Ascending aorta (tissue), 2 donors: ENCODE data around the gene PDE4B. TPM values are rescaled to one million over a fixed set of nuclear protein-coding genes. Genes with fewer than 3 reads are reported as not detected.
A peak's percentile ranks its signal among the peaks of the same experiment; 100 is the strongest.
"Not testable (repeated sequence)": the region's sequence is repeated elsewhere in the genome, so short reads cannot be mapped to it uniquely, and the experiment has no call there.

Source experiments
- DNase-seq, 2 donors: peaks; one replicate each; pipeline ENCODE4 v3.0.0-alpha.2; 2019; ENCODE audit warnings: low spot score in 2 of 2
- H3K27ac ChIP-seq, 2 donors: fragments of 200-600 bp; sonication (generic); one replicate each; pipeline ENCODE4 v1.5.1; 2016 to 2017; ENCODE audit warnings: mild to moderate bottlenecking in 1 of 2
- H3K27me3 ChIP-seq: fragments of 200-600 bp; sonication (generic); one replicate; pipeline ENCODE4 v1.5.1; 2017
- H3K36me3 ChIP-seq, 2 donors: fragments of 200-600 bp; sonication (generic); one replicate each; pipeline ENCODE4 v1.5.1; 2016
- H3K4me1 ChIP-seq, 2 donors: fragments of 200-600 bp; sonication (generic); one replicate each; pipeline ENCODE4 v1.5.1; 2016 to 2017; ENCODE audit warnings: mild to moderate bottlenecking in 1 of 2
- H3K4me3 ChIP-seq, 2 donors: fragments of 200-600 bp; sonication (generic); one replicate each; pipeline ENCODE4 v1.5.1; 2016 to 2017; ENCODE audit warnings: mild to moderate bottlenecking in 1 of 2
- H3K9me3 ChIP-seq, 2 donors: fragments of 200-600 bp; sonication (generic); one replicate each; pipeline ENCODE4 v1.5.1; 2016
- intact Hi-C: fragments of 100-400 bp; cut with DNase I; formaldehyde crosslinking; loops from one replicate; pipeline ENCODE4 v1.15.1; 2023
- total RNA-seq: library from RNA; depleted of rRNA; stranded (reverse); fragments of >200 nt; gene quantifications from one replicate; pipeline ENCODE4 v1.1.0, GENCODE V29; 2016
- TF ChIP-seq, protein P1 (sequence below), 3 experiments: fragments of 200-600 bp in 2 of 3; fragments of 450-650 bp in 1 of 3; sonication (generic) in 2 of 3; IDR thresholded peaks; one replicate each; pipeline ENCODE4 v1.5.1; 2016 to 2019; ENCODE audit warnings: antibody characterized with exemption in 3 of 3, mild to moderate bottlenecking in 1 of 3, moderate library complexity in 1 of 3

The PDE4B gene
- total RNA-seq, 1 donor from 2014 or later, result 4.5 TPM

DNA sequence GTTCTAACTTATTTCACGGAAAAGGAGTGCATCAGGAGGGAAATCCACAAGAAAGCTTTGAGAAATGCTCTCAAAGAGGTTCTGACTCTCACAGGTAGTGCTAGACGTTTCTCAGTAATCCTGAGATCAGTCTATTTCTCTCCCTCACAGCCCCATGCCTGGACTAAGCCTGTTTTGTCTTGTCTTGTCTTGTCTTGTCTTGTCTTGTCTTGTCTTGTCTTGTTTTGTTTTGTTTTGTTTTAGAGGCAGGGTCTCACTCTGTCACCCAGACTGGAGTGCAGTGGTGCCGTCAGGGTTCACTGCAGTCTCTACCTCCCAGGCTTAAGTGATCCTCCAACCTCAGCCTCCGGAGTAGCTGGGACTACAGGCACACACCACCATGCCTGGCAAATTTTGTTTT lies 608.0 kb downstream of the PDE4B start:
- DNase-seq, result no peak
- no peaks in the 10 kb centered on the region for H3K9me3 ChIP-seq
- no peak overlapping the region for H3K27ac ChIP-seq
- TF ChIP-seq, protein P1, sequence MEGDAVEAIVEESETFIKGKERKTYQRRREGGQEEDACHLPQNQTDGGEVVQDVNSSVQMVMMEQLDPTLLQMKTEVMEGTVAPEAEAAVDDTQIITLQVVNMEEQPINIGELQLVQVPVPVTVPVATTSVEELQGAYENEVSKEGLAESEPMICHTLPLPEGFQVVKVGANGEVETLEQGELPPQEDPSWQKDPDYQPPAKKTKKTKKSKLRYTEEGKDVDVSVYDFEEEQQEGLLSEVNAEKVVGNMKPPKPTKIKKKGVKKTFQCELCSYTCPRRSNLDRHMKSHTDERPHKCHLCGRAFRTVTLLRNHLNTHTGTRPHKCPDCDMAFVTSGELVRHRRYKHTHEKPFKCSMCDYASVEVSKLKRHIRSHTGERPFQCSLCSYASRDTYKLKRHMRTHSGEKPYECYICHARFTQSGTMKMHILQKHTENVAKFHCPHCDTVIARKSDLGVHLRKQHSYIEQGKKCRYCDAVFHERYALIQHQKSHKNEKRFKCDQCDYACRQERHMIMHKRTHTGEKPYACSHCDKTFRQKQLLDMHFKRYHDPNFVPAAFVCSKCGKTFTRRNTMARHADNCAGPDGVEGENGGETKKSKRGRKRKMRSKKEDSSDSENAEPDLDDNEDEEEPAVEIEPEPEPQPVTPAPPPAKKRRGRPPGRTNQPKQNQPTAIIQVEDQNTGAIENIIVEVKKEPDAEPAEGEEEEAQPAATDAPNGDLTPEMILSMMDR (IDR thresholded peaks at IDR 0.05), result no peak
- H3K36me3 ChIP-seq, result no peaks in the 10 kb centered on the region
- intact Hi-C loops, result no loop called here
- peaks cover 0 to 14% of the 10 kb centered on the region in 2 donors for H3K4me1 ChIP-seq
- H3K4me3 ChIP-seq, result no peak overlapping the region
- no peaks in the 10 kb centered on the region for H3K27me3 ChIP-seq

DNA sequence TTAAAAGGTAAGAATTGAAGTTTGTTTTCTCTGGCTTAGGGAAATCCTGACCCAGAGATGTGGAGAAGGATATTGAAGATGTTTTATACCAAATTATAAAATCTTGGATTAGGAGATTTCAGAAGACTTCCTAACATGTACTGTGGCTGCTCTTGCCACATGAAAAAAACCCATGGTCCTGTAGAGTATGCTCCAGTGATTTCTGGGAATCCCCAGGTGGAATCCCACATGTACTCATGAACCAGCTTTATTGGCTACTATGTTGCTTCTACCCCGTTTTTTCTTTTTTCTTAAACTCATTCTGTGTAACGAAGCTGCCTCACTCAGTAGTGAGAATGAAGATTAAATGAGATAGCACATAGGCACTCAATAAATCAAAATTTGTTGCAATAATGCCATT lies 608.5 kb downstream of the PDE4B start:
- TF ChIP-seq, protein P1 (IDR thresholded peaks at IDR 0.05), result no peak
- H3K4me1 ChIP-seq, result peaks cover 0 to 14% of the 10 kb centered on the region in 2 donors

DNA sequence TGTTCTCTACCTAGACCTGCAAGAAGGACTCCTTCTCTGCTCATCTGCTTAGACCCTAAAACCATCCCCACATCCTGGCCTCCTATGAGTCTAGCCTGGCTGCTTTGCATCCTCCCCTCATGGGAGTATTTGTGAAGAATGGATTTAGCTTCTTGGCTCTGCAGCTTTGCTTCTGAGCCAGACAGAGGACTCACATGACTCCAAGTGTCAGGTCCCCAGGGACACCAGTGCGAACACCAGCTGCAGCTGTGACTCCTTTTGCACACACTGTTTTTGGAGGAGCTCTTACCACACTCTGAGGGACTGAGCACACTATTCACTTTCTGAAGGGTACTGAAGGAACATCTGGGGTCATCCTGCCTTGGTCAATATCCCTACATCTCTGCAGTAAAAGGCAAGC lies 609.5 kb downstream of the PDE4B start:
- intact Hi-C loops, result no loop called here

More for the DNA sequence above, 608.5 kb downstream of the PDE4B start:
- no peak overlapping the region for H3K27ac ChIP-seq
- H3K27me3 ChIP-seq, result no peaks in the 10 kb centered on the region
- no peaks in the 10 kb centered on the region for H3K36me3 ChIP-seq
- intact Hi-C loops, result no loop called here
- H3K9me3 ChIP-seq, result no peaks in the 10 kb centered on the region
- H3K4me3 ChIP-seq, result no peak overlapping the region
- DNase-seq, result no peak

DNA sequence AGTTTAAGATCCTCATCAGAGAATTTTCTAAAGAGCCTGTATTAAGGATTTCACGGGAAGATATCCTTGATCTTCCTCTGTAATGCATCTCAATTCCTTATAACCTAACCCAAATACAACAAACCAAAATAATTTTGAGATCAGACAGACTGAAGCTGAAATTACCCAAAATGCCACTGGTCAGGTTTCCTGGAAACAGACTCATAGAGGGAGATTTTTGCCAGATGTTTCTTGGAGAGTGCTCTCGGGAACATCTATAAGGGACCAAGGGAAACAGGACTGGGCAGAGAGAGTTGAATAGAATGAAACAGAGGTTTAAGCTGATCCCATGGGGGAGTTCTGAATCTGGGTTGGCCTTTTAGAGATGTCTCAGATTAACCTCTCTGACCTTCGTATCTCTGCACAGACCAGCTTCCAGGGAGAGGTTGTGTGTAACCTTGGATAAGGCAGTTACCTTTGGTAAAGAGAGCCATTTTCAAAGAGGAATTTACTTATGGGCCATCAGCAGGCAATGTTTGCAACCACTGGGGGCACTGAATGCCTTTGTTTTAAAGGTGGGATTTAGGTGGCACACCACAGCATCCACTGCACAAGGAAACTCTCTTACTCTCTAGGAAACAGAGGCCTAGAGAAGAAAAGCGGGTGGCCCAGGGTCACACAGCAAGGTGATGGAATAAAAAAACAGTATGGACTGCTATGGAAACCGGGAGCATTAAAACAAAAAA lies 610.5 kb downstream of the PDE4B start:
- peak overlapping the region in 1 of 2 donors; percentile 6 for H3K27ac ChIP-seq
- no peak for DNase-seq
- H3K36me3 ChIP-seq, result no peaks in the 10 kb centered on the region
- intact Hi-C loops, result no loop called here
- peaks cover 0 to 14% of the 10 kb centered on the region in 2 donors for H3K4me1 ChIP-seq
- TF ChIP-seq, protein P1 (IDR thresholded peaks at IDR 0.05), result no peak
- H3K9me3 ChIP-seq, result no peaks in the 10 kb centered on the region
- no peak overlapping the region for H3K4me3 ChIP-seq
- H3K27me3 ChIP-seq, result no peaks in the 10 kb centered on the region

More for the DNA sequence above, 609.5 kb downstream of the PDE4B start:
- TF ChIP-seq, protein P1 (IDR thresholded peaks at IDR 0.05), result no peak
- peak in 1 of 2 donors; percentile 81 for DNase-seq
- Histone ChIP-seq H3K4me1 (peaks cover 0 to 14% of the 10 kb centered on the region in 2 donors), H3K4me3 (no peak overlapping the region), H3K36me3 (no peaks in the 10 kb centered on the region), H3K9me3 (no peaks in the 10 kb centered on the region), H3K27me3 (no peaks in the 10 kb centered on the region), H3K27ac (peak overlapping the region in 1 of 2 donors; percentile 6)

DNA sequence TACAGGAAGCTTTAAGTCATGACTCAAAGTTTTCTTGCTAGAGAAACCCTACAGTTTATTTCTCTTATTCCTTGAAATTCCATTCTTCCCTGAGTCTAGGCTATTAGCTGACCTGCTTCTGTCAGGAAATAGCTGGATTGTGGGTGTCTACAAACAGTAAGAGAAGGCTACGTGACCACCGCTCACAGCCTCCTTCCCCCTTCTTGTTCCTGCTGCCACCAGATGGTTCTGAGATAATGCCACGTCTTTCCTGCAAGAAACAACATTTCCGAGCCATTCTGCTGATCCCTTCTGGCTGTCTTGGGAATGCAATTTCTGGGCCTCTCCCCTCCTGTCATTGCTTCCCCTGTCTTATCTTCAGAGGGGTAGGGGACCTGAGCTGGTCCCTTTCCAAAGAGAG lies 612.4 kb downstream of the PDE4B start:
- H3K36me3 ChIP-seq, result no peaks in the 10 kb centered on the region
- intact Hi-C loops, result no loop called here

DNA sequence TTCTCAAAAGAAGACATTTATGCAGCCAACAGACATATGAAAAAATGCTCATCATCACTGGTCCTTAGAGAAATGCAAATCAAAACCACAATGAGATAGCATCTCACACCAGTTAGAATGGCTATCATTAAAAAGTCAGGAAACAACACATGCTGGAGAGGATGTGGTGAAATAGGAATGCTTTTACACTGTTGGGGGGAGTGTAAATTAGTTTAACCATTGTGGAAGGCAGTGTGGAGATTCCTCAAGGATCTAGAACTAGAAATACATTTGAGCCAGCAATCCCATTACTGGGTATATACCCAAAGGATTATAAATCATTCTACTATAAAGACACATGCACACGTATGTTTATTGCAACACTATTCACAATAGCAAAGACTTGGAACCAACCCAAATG lies 618.8 kb downstream of the PDE4B start:
- H3K4me1 ChIP-seq, H3K9me3 ChIP-seq, intact Hi-C loops, H3K27me3 ChIP-seq, H3K27ac ChIP-seq, H3K4me3 ChIP-seq, H3K36me3 ChIP-seq, DNase-seq: not testable (repeated sequence)

More for the DNA sequence above, 612.4 kb downstream of the PDE4B start:
- no peak overlapping the region for H3K4me3 ChIP-seq
- H3K27ac ChIP-seq, result no peak overlapping the region
- TF ChIP-seq, protein P1 (IDR thresholded peaks at IDR 0.05), result no peak
- no peak for DNase-seq
- peaks cover 0 to 14% of the 10 kb centered on the region in 2 donors for H3K4me1 ChIP-seq
- H3K9me3 ChIP-seq, result no peaks in the 10 kb centered on the region
- H3K27me3 ChIP-seq, result no peaks in the 10 kb centered on the region
